MCF 10A (cell line): Measurements from ENCODE around the gene CPNE8. TPM values are rescaled to one million over a fixed set of nuclear protein-coding genes. Genes with fewer than 3 reads are reported as not detected.

Experiments used
- BruUV-seq: library from RNA; stranded (reverse); fragments of 400-500 nt; replicated peaks from 2 replicates; lab custom pipeline; 2021; lab: Mats Ljungman, UMichigan
- CTCF ChIA-PET: fragments of 300-600 bp; sonication (Branson Sonifier 250); formaldehyde crosslinking; extraction: SDS; loops from one replicate; lab custom pipeline; 2021; ENCODE audit warnings: antibody characterized with exemption, inconsistent platforms; lab: Yijun Ruan, JAX
- POLR2A ChIA-PET: fragments of 300-600, 350-650 bp; sonication (Branson Sonifier 250); formaldehyde crosslinking; extraction: SDS; loops from one replicate; lab custom pipeline; 2020; ENCODE audit warnings: antibody characterized with exemption, inconsistent platforms; lab: Yijun Ruan, JAX
- DNase-seq: peaks from one replicate; pipeline ENCODE4 v3.0.0-alpha.2; 2018; ENCODE audit not compliant: unreplicated experiment
- H3K27ac Mint-ChIP-seq: one replicate; pipeline ENCODE4 v1.8.0; 2022; ENCODE audit warnings: mild to moderate bottlenecking, low read depth, mixed read lengths; ENCODE audit not compliant: unreplicated experiment
- H3K27me3 Mint-ChIP-seq: one replicate; pipeline ENCODE4 v1.8.0; 2022; ENCODE audit warnings: mixed read lengths; ENCODE audit not compliant: insufficient read depth, unreplicated experiment
- H3K36me3 Mint-ChIP-seq: one replicate; pipeline ENCODE4 v1.8.0; 2022; ENCODE audit warnings: mild to moderate bottlenecking, moderate library complexity, mixed read lengths; ENCODE audit not compliant: insufficient read depth, unreplicated experiment
- H3K4me1 Mint-ChIP-seq: one replicate; pipeline ENCODE4 v1.8.0; 2022; ENCODE audit warnings: mixed read lengths; ENCODE audit not compliant: insufficient read depth, unreplicated experiment
- H3K4me3 Mint-ChIP-seq: one replicate; pipeline ENCODE4 v1.8.0; 2022; ENCODE audit warnings: mild to moderate bottlenecking, moderate library complexity, mixed read lengths; ENCODE audit not compliant: unreplicated experiment
- H3K9me3 Mint-ChIP-seq: one replicate; pipeline ENCODE4 v1.8.0; 2022; ENCODE audit warnings: mixed read lengths; ENCODE audit not compliant: unreplicated experiment
- CTCF ChIP-seq: fragments of 200-600 bp; IDR thresholded peaks from one replicate; pipeline ENCODE4 v1.8.0; 2022; ENCODE audit warnings: antibody characterized with exemption, mild to moderate bottlenecking; ENCODE audit not compliant: unreplicated experiment
- intact Hi-C: fragments of 100-400 bp; cut with micrococcal nuclease; formaldehyde crosslinking; loops from 2 replicates; pipeline ENCODE4 v1.14.1; 2022
- total RNA-seq: library from RNA; stranded (reverse); gene quantifications from 2 replicates; pipeline ENCODE4 v1.2.3, GENCODE V29; 2022

Gene CPNE8
- total RNA-seq, 1 experiment from 2014 or later = 17.0 TPM

GRCh38 chr12:38669530-38669929 is 235.9 kb downstream of the CPNE8 start:
- H3K27me3 Mint-ChIP-seq = no peaks in the 10 kb centered on the region
- TF ChIP-seq CTCF = no peak
- no peaks in the 10 kb centered on the region for H3K36me3 Mint-ChIP-seq
- DNase-seq = no peak
- ChIA-PET POLR2A (interaction anchor here (0.8 kb wide), 1 partner anchor 82 kb away, joined by 5 read pairs; no protein-coding TSS in a partner anchor), CTCF (interaction anchor here (0.6 to 1.6 kb wide), 2 partner anchors 249 to 604 kb away, joined by 3 to 6 read pairs; no protein-coding TSS in a partner anchor)
- H3K4me3 Mint-ChIP-seq = no peak overlapping the region
- H3K27ac Mint-ChIP-seq = no peak overlapping the region
- intact Hi-C loops = no loop called here
- H3K4me1 Mint-ChIP-seq = no peaks in the 10 kb centered on the region
- no TSS peak for BruUV-seq
- no peaks in the 10 kb centered on the region for H3K9me3 Mint-ChIP-seq

- DNase-seq = no peak
- BruUV-seq = no TSS peak
- H3K9me3 Mint-ChIP-seq = no peaks in the 10 kb centered on the region
- ChIA-PET CTCF (interaction anchor here (0.6 to 1.6 kb wide), 2 partner anchors 250 to 604 kb away, joined by 3 to 6 read pairs; no protein-coding TSS in a partner anchor), POLR2A (interaction anchor here (0.8 kb wide), 1 partner anchor 82 kb away, joined by 5 read pairs; no protein-coding TSS in a partner anchor)
- H3K27ac Mint-ChIP-seq = no peak overlapping the region
- intact Hi-C loops = no loop called here
- H3K27me3 Mint-ChIP-seq = no peaks in the 10 kb centered on the region
- no peak overlapping the region for H3K4me3 Mint-ChIP-seq
- no peak for TF ChIP-seq CTCF
- no peaks in the 10 kb centered on the region for H3K36me3 Mint-ChIP-seq
- no peaks in the 10 kb centered on the region for H3K4me1 Mint-ChIP-seq
Measured at GRCh38 chr12:38669081-38669480, 236.3 kb downstream of the CPNE8 start.

- intact Hi-C loops = no loop called here
- Mint-ChIP-seq H3K4me1 (no peaks in the 10 kb centered on the region), H3K4me3 (no peak overlapping the region), H3K36me3 (no peaks in the 10 kb centered on the region), H3K27ac (no peak overlapping the region), H3K9me3 (no peaks in the 10 kb centered on the region), H3K27me3 (no peaks in the 10 kb centered on the region)
- ChIA-PET POLR2A (interaction anchor here (1.1 kb wide), 1 partner anchor 239 kb away, joined by 3 read pairs; the partner anchor contains the start of gene CPNE8), CTCF (interaction anchor here (0.6 to 2.5 kb wide), 5 partner anchors 19 to 436 kb away, joined by 3 to 12 read pairs (median 4); partner anchors contain the start of gene CPNE8)
- TF ChIP-seq CTCF = no peak
- no peak for DNase-seq
- BruUV-seq = no TSS peak
Measured at GRCh38 chr12:38666425-38666824, 239.0 kb downstream of the CPNE8 start.

- ChIA-PET POLR2A (interaction anchor here (1.0 kb wide), 2 partner anchors 241 to 280 kb away, joined by 3 to 6 read pairs; partner anchors contain the start of gene CPNE8), CTCF (interaction anchor here (0.5 to 2.5 kb wide), 17 partner anchors 10 to 1572 kb away, joined by 3 to 14 read pairs (median 3); partner anchors contain the start of genes ALG10B and CPNE8)
- Mint-ChIP-seq H3K4me1 (no peaks in the 10 kb centered on the region), H3K36me3 (no peaks in the 10 kb centered on the region), H3K4me3 (no peak overlapping the region), H3K27me3 (no peaks in the 10 kb centered on the region), H3K27ac (no peak overlapping the region), H3K9me3 (peaks cover under 1% of the 10 kb centered on the region)
- intact Hi-C loops = loop anchor here (1.0 to 2.0 kb wide), 3 partner anchors 242 to 609 kb away; no protein-coding TSS in a partner anchor
- peak; percentile 38 for TF ChIP-seq CTCF
- no TSS peak for BruUV-seq
- peak; percentile 58 for DNase-seq
Measured at GRCh38 chr12:38664661-38665269, 240.6 kb downstream of the CPNE8 start.
